ENCODE data around the gene ZNF75A.

ZNF75A gene

GRCh38 chr16:3328104-3328503 is 22.8 kb downstream of the ZNF75A start (continued):
- TF ChIP-seq, protein P1, sequence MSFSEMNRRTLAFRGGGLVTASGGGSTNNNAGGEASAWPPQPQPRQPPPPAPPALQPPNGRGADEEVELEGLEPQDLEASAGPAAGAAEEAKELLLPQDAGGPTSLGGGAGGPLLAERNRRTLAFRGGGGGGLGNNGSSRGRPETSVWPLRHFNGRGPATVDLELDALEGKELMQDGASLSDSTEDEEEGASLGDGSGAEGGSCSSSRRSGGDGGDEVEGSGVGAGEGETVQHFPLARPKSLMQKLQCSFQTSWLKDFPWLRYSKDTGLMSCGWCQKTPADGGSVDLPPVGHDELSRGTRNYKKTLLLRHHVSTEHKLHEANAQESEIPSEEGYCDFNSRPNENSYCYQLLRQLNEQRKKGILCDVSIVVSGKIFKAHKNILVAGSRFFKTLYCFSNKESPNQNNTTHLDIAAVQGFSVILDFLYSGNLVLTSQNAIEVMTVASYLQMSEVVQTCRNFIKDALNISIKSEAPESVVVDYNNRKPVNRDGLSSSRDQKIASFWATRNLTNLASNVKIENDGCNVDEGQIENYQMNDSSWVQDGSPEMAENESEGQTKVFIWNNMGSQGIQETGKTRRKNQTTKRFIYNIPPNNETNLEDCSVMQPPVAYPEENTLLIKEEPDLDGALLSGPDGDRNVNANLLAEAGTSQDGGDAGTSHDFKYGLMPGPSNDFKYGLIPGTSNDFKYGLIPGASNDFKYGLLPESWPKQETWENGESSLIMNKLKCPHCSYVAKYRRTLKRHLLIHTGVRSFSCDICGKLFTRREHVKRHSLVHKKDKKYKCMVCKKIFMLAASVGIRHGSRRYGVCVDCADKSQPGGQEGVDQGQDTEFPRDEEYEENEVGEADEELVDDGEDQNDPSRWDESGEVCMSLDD (tag by site-specific recombination; IDR thresholded peaks at IDR 0.05), result no peak
- TF ChIP-seq ZNF830 (tag by site-specific recombination; IDR thresholded peaks at IDR 0.05; ENCODE audit: low read depth) (no peak), GFI1B (tag by site-specific recombination; IDR thresholded peaks at IDR 0.05) (no peak), IKZF3 (tag by site-specific recombination; IDR thresholded peaks at IDR 0.05) (0 out of 2 replicates have a peak, but pooled peaks have one; percentile 38), ZNF404 (tag by site-specific recombination; IDR thresholded peaks at IDR 0.05) (no peak), ZSCAN4 (tag by site-specific recombination; IDR thresholded peaks at IDR 0.05) (no peak), ZNF48 (tag by site-specific recombination; IDR thresholded peaks at IDR 0.05) (no peak), ZNF391 (tag by site-specific recombination; IDR thresholded peaks at IDR 0.05; ENCODE audit: borderline replicate concordance, low read depth) (no peak), ZNF639 (tag by site-specific recombination; IDR thresholded peaks at IDR 0.05) (no peak), KLF8 (tag by site-specific recombination; IDR thresholded peaks at IDR 0.05) (no peak), ZBTB7A (tag by site-specific recombination; IDR thresholded peaks at IDR 0.05; ENCODE audit: low read depth) (no peak), ZNF157 (tag by site-specific recombination; IDR thresholded peaks at IDR 0.05) (no peak), ZNF302 (tag by site-specific recombination; IDR thresholded peaks at IDR 0.05; ENCODE audit: low read depth) (peak; percentile 22; the same call in 1 of the 2 replicates), ZNF585B (tag by site-specific recombination; IDR thresholded peaks at IDR 0.05) (no peak), ZNF311 (tag by site-specific recombination; IDR thresholded peaks at IDR 0.05; ENCODE audit: borderline replicate concordance) (no peak), ZNF473 (tag by site-specific recombination; IDR thresholded peaks at IDR 0.05) (no peak), ZNF416 (tag by site-specific recombination; IDR thresholded peaks at IDR 0.05) (no peak), ZNF239 (tag by site-specific recombination; IDR thresholded peaks at IDR 0.05) (no peak), ZNF354C (tag by site-specific recombination; IDR thresholded peaks at IDR 0.05; ENCODE audit: borderline replicate concordance, low read depth) (no peak), ZIC2 (tag by site-specific recombination; IDR thresholded peaks at IDR 0.05) (no peak), MZF1 (tag by site-specific recombination; IDR thresholded peaks at IDR 0.05; ENCODE audit: borderline replicate concordance) (no peak; the same call in 1 of the 2 replicates), PRDM6 (tag by site-specific recombination; IDR thresholded peaks at IDR 0.05) (peak; percentile 94), ZSCAN18 (tag by site-specific recombination; IDR thresholded peaks at IDR 0.05) (no peak), ZNF791 (tag by site-specific recombination; IDR thresholded peaks at IDR 0.05) (no peak), ZNF596 (tag by site-specific recombination; IDR thresholded peaks at IDR 0.05) (no peak), ZNF629 (tag by site-specific recombination; IDR thresholded peaks at IDR 0.05) (no peak), SETDB1 (IDR thresholded peaks at IDR 0.05; ENCODE audit: insufficient read length, low read length) (no peak), YY2 (tag by site-specific recombination; IDR thresholded peaks at IDR 0.05) (no peak), WT1 (tag by site-specific recombination; IDR thresholded peaks at IDR 0.05) (peak; percentile 97), KLF16 (tag by site-specific recombination; IDR thresholded peaks at IDR 0.05) (no peak), ZNF121 (tag by site-specific recombination; IDR thresholded peaks at IDR 0.05) (no peak), ZFP37 (tag by site-specific recombination; IDR thresholded peaks at IDR 0.05) (no peak), ZNF423 (tag by site-specific recombination; IDR thresholded peaks at IDR 0.05) (no peak), ZNF23 (tag by site-specific recombination; IDR thresholded peaks at IDR 0.05; ENCODE audit: borderline replicate concordance) (no peak), ZBTB20 (tag by site-specific recombination; IDR thresholded peaks at IDR 0.05) (no peak), ZNF548 (tag by site-specific recombination; IDR thresholded peaks at IDR 0.05) (no peak)

All from HEK293 (cell line).